Osteoblast (primary cell): ENCODE measurements around the gene SUN2. TPM values are rescaled to one million over a fixed set of nuclear protein-coding genes. Genes with fewer than 3 reads are reported as not detected.

Experiments
- DNase-seq: peaks from one replicate; pipeline ENCODE4 v3.0.0; 2011; ENCODE audit warnings: low spot score, mixed read lengths; ENCODE audit not compliant: insufficient read length; ENCODE audit errors: missing footprints
- H2AFZ ChIP-seq: 2 replicates; pipeline ENCODE4 v1.6.0; 2011; ENCODE audit warnings: mild to moderate bottlenecking, low read length
- H3K27ac ChIP-seq: 2 replicates; pipeline ENCODE4 v1.5.1; 2011; ENCODE audit warnings: mild to moderate bottlenecking, low read depth, low read length, moderate library complexity
- H3K27me3 ChIP-seq: 2 replicates; pipeline ENCODE4 v1.6.0; 2012; ENCODE audit warnings: mild to moderate bottlenecking, control low read depth, inconsistent platforms, low read length, moderate library complexity; ENCODE audit not compliant: insufficient read depth
- H3K36me3 ChIP-seq: 2 replicates; pipeline ENCODE4 v1.5.1; 2011; ENCODE audit warnings: mild to moderate bottlenecking, low read length, control low read depth, moderate library complexity; ENCODE audit not compliant: insufficient read depth
- H3K4me1 ChIP-seq: 2 replicates; pipeline ENCODE4 v1.5.1; 2011; ENCODE audit warnings: mild to moderate bottlenecking, low read length, control low read depth, moderate library complexity; ENCODE audit not compliant: insufficient read depth
- H3K4me2 ChIP-seq: 2 replicates; pipeline ENCODE4 v1.6.0; 2011; ENCODE audit warnings: mild to moderate bottlenecking, low read length; ENCODE audit not compliant: insufficient read depth
- H3K4me3 ChIP-seq: fragments of 200-600 bp; sonication (generic); 3 replicates; pipeline ENCODE4 v1.5.1; 2012; ENCODE audit warnings: mild to moderate bottlenecking, low read length, inconsistent platforms; ENCODE audit not compliant: insufficient read depth
- H3K79me2 ChIP-seq: 2 replicates; pipeline ENCODE4 v1.6.0; 2012; ENCODE audit warnings: mild to moderate bottlenecking, low read length, control low read depth, inconsistent platforms; ENCODE audit not compliant: insufficient read depth
- H3K9me3 ChIP-seq: 2 replicates; pipeline ENCODE4 v1.5.1; 2011; ENCODE audit warnings: low read depth, low read length, control low read depth
- H4K20me1 ChIP-seq: 2 replicates; pipeline ENCODE4 v1.6.0; 2012; ENCODE audit warnings: mild to moderate bottlenecking, low read length, control low read depth; ENCODE audit not compliant: insufficient read depth
- CTCF ChIP-seq: IDR thresholded peaks from 2 replicates; pipeline ENCODE4 v1.5.1; 2011; ENCODE audit warnings: mild to moderate bottlenecking, low read depth, low read length, moderate library complexity; ENCODE audit errors: extremely low read depth
- total RNA-seq: library from RNA; depleted of rRNA; stranded (reverse); fragments of >200 nt; gene quantifications from 2 replicates; pipeline ENCODE4 v1.2.3, GENCODE V29; 2012

The SUN2 gene
- total RNA-seq, 1 donor, result 105 TPM

- Histone ChIP-seq H3K4me3 (no peak overlapping the region), H3K4me2 (no peak overlapping the region), H3K27ac (no peak overlapping the region), H3K9me3 (no peaks in the 10 kb centered on the region), H3K27me3 (no peaks in the 10 kb centered on the region), H4K20me1 (peaks cover 22% of the 10 kb centered on the region), H3K79me2 (peaks cover 88% of the 10 kb centered on the region), H2AFZ (no peak overlapping the region), H3K4me1 (peaks cover 39% of the 10 kb centered on the region), H3K36me3 (peaks cover 7% of the 10 kb centered on the region)
- no peak for DNase-seq
- TF ChIP-seq CTCF, result no peak
Observed at GRCh38 chr22:38694940-38695339, 60.9 kb downstream of the SUN2 start.

GRCh38 chr22:38694049-38694448 is 61.7 kb downstream of the SUN2 start:
- no peaks in the 10 kb centered on the region for H3K9me3 ChIP-seq
- TF ChIP-seq CTCF, result no peak
- no peak overlapping the region for H3K4me2 ChIP-seq
- H3K27ac ChIP-seq, result no peak overlapping the region
- H3K4me1 ChIP-seq, result peaks cover 30% of the 10 kb centered on the region
- no peaks in the 10 kb centered on the region for H3K27me3 ChIP-seq
- H3K36me3 ChIP-seq, result peaks cover 11% of the 10 kb centered on the region
- H3K79me2 ChIP-seq, result peaks cover 88% of the 10 kb centered on the region
- H2AFZ ChIP-seq, result no peak overlapping the region
- DNase-seq, result no peak
- no peak overlapping the region for H3K4me3 ChIP-seq
- peaks cover 19% of the 10 kb centered on the region for H4K20me1 ChIP-seq

GRCh38 chr22:38689651-38690050 is 66.1 kb downstream of the SUN2 start:
- Histone ChIP-seq H3K79me2 (peaks cover 65% of the 10 kb centered on the region), H4K20me1 (peaks cover 15% of the 10 kb centered on the region)

GRCh38 chr22:38685761-38686160 is 70.0 kb downstream of the SUN2 start:
- H3K27me3 ChIP-seq, result no peaks in the 10 kb centered on the region
- no peak overlapping the region for H3K27ac ChIP-seq
- H3K4me1 ChIP-seq, result peaks cover 10% of the 10 kb centered on the region
- TF ChIP-seq CTCF, result no peak
- no peaks in the 10 kb centered on the region for H3K9me3 ChIP-seq
- no peak overlapping the region for H3K4me2 ChIP-seq
- peaks cover 46% of the 10 kb centered on the region for H3K79me2 ChIP-seq
- DNase-seq, result no peak
- H3K36me3 ChIP-seq, result peaks cover 57% of the 10 kb centered on the region
- no peak overlapping the region for H3K4me3 ChIP-seq
- no peak overlapping the region for H2AFZ ChIP-seq
- peaks cover 9% of the 10 kb centered on the region for H4K20me1 ChIP-seq

More at GRCh38 chr22:38689651-38690050, 66.1 kb downstream of the SUN2 start:
- H3K27me3 ChIP-seq, result no peaks in the 10 kb centered on the region
- no peak overlapping the region for H3K27ac ChIP-seq
- TF ChIP-seq CTCF, result no peak
- H3K4me1 ChIP-seq, result no peaks in the 10 kb centered on the region
- no peak for DNase-seq
- no peaks in the 10 kb centered on the region for H3K9me3 ChIP-seq
- H3K36me3 ChIP-seq, result peaks cover 46% of the 10 kb centered on the region
- no peak overlapping the region for H2AFZ ChIP-seq
- H3K4me2 ChIP-seq, result no peak overlapping the region
- H3K4me3 ChIP-seq, result no peak overlapping the region
